Mesenteric fat pad (tissue), 1 donor: ENCODE data around the gene ZNF213. TPM values are rescaled to one million over a fixed set of nuclear protein-coding genes. Genes with fewer than 3 reads are reported as not detected.
"Not testable (repeated sequence)": the region's sequence is repeated elsewhere in the genome, so short reads cannot be mapped to it uniquely, and the experiment has no call there.

ENCODE experiments used
- DNase-seq: peaks from one replicate; pipeline ENCODE4 v3.0.0-alpha.2; 2020; ENCODE audit warnings: low spot score
- total RNA-seq: library from RNA; stranded (reverse); fragmentation: NEBNext Ultra II Directional; extraction: Animal tissue kit (Norgen Biotek cat#: 25700); gene quantifications from one replicate; pipeline ENCODE4 v1.2.1, GENCODE V29; 2021
- donor health status: DM: yes; HTN: yes; CAD: no.

Gene ZNF213
- total RNA-seq, 1 donor from 2014 or later = 6.0 TPM

DNA sequence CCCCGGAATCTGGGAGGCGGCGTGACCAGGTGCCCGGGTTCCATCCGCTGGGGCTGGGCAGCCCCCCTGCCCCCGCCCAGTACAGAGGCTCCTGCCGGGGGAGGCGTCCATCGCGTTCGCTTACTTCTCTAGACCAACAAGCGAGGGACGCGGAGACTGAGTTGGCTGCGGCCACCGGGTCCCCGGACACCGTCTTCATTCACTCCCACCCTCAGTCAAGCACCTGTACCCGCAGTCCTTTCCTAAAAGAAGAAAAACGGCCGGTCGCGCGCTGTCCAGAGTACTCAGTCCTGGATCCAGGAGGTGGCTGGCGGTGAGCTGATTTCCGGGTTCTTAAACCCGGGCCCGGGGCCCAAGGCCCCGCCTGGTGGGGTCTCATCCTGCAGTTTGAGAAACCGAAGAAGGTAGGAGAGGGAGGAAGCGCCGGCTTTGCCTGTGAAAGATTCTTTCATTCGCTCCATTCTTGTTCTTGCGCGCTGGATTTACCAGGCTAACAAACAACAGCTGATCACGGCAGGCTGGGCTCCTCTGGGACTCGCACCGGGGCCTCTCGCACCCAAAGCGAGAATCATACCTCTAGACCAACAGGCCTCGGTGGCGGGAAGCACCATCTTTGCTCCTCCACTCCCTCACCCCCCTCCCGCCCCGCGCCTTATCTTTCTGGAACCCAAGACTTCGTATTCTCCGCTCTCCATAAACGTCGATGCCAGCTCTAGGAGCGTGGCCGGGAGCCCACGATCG, 35.8 kb downstream of the ZNF213 start:
- no peak for DNase-seq

DNA sequence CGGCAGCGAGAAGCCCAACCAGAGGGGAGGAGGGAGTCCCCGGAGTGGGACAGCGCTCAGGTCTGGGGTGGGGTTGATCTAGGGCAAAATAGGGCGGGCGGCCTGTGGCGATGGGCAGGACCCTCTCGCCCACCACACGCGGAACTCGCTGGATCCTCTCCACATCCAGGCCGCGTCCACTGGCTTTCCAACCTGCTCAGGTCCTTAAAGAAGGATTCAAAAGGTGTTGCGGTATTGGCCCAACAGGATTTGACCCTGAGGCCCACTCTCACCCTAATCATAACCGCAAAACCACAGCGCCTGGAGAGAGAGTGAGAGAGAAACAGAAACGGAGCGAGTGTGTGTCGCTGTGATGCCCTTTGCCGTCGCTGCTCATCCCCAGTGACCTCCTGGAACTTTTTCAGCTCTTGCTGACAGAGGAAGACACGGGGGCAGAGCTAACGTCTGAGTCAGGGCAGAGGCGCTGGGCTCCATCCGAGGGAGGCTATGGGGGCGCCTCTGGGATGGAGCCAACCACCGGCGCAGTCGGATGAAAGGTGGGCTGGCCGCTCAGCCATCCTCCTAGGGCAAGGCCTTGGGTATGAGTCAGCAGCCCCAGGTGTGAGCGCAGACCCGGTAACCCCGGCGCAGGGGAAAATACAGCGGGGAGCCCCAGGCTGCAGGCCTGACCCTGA, 36.5 kb downstream of the ZNF213 start:
- no peak for DNase-seq

DNA sequence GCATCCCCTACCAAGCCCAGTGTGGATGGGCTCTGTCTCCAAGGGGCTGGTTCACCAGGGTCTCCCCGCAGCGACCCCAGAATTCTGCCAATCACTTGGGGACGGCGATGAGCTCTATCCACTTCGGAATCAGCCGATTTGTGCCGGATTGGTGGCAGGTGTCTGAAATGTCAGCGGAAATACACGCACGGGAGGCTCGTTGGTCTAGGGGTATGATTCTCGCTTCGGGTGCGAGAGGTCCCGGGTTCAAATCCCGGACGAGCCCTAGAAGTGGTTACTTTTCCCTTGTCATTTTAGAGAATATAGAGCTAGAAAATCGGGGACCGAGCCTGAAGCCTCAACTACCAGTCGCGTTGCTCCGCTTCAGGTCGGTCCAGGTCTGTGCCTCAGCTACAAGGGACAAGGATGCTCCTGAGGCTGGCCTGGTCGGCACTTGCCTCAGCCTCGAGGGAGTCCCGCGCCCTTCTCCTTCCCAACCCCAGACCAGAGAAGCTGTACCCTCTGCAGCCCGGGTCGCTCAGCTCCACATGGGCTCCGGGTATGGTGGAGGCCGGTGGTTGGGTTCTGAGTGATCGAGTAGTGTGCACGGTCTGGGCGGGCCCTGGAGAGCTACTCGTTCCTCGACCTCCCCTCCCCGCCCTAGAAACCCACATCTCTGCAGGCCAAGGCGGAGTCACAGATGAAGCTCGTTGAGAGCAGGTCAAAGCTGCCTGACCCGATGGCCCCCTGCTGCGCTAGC, 37.2 kb downstream of the ZNF213 start:
- no peak for DNase-seq

DNA sequence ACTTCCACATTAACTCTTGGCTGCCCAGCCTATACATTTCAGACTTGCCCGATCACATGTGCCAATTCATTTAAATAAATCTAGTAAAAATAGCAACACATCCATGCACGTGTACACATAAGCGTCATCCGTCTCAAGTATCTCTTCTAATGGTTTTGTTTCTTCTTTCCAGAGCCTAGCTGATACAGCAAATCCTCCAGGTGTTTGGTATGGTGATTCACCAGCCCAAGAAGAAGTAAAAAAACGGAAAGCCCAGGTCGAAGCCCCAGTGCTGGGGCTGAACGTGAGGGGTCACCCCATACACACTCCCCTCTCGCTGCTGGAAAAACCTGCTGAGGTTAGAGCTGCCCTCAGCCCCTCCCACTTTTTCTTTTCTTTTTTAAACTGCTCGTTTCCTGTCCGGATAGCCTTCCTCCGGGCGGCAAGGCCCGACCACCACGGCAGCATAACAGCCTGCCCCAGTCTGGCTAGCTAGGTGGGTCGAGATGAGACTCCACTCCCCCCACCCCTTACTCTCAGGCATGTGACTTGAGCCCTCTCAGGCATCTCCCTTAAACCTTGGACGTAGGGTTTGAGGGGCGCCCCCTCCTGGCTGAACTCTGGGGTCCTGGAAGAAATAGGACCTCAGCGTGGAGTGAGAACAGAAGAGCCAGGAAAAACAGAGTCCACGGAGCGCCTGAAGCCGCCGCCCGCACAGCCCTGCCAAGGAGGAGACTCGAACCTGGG, 39.2 kb downstream of the ZNF213 start:
- DNase-seq = no peak

DNA sequence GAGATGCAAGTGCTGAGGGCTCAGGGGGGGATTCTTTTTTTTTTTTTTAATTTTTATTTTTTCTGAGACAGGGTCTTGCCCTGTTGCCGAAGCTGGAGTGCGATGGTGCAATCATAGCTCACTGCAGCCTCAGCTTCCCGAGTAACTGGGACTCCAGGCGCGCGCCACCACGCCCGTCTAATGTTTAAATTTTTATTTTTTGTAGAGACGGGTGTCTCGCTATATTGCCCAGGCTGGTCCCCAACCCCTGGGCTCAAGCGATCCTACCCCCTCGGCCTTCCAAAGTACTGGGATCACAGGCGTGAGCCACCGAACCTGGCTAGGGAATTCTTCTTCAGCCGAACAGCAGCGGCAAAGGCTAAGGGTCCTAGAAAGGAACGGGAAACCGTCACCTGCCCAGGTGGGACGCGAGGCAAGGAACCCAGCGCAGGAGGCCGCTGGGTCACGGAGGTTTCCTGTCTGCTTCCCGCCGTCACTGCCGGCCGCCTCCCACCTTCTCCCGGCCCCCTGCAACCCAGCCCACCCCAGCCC, 39.9 kb downstream of the ZNF213 start:
- DNase-seq = no peak

DNA sequence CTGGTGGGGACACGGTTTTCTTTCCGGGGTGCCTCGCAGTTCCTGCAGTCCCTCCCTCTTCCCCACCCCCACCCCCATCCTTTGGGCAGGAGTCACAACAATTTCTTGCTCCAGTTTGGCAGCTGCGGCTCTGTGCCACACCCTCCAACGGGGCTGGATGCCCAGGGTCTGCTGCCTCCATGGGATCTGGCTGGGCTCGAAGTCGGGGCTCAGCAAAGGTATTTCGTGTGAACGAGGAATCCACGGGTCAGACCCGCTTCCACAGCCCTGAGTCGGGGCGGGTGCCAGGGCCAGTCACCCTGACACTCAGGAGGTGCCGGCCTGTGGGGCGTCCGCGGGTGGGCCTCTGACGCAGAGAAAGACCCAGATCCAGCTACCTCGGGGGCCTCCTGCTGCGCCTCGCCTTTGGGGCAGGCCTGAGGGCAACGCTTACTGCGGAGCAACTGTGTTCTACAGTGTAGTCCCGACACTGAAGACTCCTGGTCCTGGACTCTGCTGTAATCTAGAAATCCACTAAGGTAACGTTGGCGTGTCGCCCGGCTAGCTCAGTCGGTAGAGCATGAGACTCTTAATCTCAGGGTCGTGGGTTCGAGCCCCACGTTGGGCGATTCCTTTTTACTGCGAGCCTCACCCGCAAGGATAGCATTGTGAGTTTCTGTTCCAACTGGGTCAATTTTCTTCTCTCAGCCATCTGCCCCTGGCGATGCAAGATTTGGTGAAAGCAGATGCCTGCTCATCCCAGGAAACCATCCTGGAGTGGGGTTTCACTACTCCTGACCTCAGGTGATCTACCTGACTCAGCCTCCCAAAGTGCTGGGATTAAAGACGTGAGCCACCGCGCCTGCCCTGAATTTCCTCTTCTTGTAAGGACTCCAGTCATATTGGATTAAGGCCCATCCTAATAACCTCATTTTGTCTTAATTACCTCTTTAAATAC, 40.6 kb downstream of the ZNF213 start:
- DNase-seq = no peak

DNA sequence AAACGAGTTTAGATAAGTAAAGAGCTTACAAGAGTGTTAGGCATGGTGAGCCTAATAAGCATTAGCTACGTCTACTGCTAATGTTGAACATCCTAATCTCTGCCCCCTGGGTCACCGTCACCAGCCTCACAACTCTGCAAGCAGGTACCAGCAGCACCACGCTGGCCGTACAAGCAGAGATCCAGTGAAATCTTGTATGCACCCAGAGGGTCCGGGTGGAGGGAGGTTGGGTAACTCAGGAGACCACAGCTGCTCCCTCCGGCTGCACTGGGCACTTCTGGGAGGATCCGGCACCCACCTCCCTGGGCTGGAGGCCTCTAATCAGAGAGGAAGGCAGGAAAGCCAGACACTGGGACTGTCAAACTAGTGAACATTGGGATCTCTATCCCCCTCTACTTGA, 44.8 kb downstream of the ZNF213 start:
- DNase-seq = no peak

DNA sequence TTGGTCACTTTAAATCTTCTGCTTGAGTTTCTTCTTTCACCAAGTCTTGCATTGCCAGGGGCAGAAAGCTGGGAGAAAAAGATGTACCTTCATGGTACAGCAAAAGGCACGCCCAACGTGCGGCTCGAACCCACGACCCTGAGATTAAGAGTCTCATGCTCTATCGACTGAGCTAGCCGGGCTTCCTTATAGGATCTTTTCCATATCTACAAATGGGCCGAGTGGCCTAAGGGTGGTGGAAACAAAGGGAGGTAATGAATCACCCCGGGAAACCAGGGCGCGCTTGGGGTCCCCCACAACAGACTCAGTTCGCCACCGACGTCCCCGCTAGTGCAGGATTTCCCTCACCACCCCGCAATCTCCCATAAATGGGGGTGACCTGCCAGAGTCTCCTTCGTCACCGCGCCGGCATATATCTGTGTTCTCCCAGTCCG, 45.6 kb downstream of the ZNF213 start:
- DNase-seq = no peak

DNA sequence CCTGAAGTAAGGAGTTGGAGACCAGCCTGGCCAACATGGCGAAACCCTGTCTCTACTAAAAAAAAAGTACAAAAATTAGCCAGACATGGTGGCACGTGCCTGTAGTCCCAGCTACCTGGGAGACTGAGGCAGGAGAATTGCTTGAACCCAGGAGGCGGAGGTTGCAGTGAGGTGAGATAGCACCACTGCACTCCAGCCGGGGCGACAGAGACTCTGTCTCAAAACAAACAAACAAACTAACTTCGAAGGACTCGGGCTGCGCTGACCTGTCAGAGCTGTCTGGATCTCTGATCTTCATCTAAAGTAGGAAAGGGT, 47.4 kb downstream of the ZNF213 start:
- DNase-seq = not testable (repeated sequence)

DNA sequence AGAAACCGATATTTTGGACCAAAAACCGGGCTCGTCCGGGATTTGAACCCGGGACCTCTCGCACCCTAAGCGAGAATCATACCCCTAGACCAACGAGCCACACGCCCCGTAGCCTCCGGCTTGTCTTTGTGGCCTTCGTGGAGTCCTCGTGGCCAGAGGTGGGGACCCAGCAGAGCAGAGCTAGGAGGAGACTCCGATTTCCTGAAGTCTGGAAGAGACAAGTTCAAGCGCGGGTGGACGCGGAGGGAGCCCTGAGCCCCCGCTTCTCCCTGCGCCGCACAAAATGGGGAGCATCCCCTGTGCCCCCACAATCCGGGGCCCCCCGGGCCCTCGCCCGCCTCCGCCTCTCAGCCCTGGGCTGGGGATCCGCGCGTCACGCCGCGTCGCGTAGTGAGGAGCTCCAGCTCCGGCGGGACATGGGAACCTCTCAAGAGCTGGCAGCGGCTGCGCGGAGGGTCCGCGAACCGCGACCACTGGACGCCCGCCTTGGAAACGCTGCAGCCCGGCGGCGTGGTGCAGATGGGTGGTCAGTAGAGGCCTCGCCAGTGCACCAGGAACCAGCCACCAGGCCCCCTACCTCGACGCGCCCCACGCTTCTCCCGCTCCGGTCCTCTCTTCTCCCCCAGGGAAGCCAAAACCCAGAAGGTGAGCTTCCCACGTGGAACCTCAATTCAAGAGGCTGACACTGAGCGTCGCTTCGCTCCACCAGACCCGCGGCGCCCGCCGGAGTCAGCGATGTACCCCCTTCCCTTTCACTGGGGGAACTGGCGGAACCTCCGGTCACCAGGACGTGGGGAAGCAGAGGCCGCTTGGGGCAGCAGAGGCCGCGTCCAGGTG, 48.0 kb downstream of the ZNF213 start:
- DNase-seq = no peak

DNA sequence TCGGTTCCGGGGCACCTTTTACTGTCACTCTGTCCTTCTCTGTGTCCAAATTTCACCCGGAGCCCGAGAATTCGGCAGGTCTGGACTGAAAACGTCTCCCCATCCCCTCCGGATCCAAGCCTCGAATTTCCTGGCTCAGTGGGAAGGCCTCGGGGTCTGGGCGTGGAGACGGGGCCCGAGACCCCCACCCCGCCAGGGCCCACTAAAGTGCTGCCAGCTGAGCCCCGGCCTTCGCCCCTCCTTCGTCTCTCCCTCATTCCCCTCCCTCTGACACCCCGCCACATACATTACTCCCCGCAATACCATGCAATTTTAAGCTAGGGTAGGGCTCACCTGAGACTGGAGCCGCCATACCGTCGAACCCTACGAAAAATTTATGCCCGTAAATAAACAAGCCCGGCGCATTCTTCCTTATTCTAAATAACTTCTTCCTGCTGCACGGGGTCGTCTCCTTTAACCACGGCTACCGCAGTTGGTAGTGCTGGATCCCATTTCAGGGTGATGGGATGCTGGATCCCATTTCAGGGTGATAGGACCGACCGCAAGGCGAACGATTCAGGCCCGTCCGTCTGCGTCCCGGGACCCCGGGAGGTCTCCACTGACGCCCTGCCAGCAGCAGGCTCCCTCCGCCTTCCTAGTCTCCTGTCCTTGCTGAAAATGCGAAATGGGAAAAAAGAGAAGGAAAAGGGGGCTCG, 48.8 kb downstream of the ZNF213 start:
- no peak for DNase-seq

DNA sequence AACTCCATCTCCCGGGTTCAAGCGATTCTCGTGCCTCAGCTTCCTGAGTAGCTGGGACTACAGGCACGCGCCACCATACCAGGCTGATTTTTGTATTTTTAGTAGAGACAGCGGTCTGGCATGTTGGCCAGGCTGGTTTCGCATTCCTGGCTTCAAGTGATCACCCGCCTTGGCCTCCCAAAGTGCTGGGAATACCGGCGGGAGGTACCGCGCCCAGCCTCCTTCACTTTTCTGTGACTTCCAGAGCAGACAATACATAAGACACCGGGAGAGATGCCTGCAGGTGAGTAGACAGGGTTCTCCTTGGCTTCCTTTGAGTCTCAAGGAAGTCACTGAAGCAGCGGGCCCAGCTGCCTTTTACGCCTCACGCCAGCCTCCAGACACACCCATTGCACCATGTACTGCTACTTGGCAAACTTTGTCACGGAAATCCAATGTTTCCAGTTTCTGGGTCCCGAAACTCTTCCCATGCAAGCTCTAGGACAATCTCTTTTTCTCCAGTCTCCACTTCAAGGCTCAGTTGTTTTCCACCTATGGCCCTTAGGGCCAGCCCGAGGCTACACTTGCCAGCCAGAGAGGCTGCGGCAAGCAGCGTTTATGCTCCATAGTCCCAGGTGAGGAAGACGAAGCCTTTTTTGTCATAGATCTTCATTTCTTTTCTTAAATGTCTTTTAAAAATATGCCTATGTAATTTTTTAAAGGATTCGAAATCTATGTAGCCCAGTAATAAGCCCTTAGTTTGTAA, 52.3 kb downstream of the ZNF213 start:
- no peak for DNase-seq

DNA sequence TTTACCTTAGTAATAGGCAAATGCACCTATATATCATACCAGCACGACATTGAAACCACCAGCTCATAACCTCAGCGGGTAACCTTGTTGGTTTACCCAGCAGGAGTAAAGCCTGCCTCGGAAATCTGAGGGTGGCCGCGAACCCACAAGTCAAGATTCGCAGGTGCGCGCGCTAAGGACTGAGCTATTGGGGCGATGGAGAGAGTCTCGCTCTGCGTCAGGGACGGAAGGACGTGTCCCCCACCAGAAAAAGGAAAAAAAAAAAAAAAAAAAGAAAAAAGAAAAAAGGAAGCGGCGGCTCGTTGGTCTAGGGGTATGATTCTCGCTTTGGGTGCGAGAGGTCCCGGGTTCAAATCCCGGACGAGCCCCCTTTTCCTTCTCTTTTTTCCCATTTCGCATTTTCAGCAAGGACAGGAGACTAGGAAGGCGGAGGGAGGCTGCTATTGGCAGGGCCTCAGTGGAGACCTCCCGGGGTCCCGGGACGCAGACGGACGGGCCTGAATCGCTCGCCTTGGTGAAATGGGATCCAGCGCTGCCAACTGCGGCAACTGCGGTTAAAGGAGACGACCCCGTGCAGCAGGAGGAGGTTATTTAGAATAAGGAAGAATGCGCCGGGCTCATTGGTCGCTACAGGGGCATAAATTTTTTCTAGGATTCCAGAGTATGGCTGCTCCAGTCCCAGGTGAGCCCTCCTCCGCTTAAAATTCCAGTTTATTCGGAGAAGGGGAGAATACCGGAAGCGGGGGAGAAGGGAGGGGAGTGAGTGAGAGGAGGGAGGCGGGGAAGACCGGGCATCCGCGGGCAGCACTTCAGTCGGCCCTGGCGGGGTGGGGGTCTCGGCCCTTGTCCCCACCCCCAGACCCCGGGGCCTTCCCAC, 53.2 kb downstream of the ZNF213 start, which contains the start of gene OR1F1:
Gene OR1F1 (plus strand): TSS at position 407 of the 877 bp plus-strand sequence.
- no peak for DNase-seq

DNA sequence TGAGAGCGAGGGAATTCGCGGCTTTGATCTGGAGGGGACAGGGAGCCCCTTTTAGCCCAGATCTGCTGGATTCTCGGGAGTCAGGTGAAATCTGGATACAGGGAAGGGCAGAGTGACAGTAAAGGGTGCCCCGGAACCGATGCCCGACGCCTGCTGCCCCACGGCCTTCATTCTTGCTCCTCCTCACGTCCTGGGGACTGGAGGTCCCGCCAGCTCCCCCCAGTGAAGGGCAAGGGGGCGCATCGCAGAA, 53.8 kb downstream of the ZNF213 start:
- DNase-seq = no peak

DNA sequence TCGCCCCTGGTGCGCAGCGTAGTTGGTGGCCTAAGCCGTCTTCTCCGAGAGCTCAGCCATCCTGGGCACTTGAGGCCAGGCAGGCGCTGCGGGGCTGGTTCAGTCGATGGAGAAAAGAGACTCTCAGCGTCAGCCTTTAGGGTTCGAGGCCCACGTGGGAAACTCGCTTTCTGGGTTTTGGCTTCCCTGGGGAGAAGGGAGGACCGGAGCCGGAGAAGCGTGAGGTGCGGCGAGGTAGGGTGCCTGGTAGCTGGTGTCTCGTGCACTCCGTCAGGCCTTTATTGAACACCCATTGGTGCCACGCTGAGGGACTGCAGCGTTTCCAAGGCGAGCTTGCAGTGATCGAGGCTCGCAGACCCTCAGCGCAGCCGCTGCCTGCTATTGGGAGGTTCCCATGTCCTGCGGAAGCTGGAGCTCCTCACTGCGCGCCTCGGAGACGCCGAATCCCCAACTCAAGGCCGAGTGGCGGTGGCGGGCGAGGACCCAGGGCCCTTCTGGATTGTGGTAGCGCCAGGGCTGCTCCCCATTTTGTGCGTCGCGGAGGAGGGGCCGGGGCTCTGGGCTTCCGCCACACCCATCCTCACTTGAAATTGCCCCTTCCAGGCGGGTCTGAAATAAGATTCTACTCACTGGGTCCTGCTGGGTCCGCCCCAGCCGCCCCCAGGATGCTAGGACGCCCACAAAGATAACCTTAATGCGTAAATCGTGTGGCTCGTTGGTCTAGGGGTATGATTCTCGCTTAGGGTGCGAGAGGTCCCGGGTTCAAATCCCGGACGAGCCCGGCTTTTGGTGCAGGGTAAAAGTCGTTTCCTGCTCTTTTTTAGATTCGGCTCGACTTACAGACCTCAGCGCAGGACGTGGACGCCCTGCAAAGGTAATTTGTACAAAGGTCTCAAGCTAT, 54.3 kb downstream of the ZNF213 start:
- DNase-seq = no peak

DNA sequence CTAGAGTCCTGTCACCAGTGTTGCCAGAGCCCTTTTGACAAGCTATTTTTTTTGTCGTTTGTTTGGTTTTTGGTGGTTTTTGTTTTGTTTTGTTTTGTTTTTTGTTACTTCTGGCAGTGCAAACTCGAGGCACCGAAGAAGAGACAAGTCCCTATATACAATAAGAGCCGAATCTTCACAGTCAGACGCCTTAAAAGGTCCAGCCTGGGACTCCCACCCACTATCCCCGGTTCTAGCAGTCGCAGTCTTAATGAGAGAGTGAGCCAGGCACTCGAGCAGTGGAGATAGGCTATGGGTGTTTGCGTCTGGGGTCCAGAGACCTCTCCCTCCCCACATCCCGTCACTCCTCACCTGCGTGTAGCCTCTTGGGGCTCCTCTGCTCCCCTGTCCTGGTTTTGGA, 55.0 kb downstream of the ZNF213 start:
- DNase-seq = no peak
